ENCODE measurements around the gene HOMER2. TPM values are rescaled to one million over a fixed set of nuclear protein-coding genes. Genes with fewer than 3 reads are reported as not detected.
A peak's percentile ranks its signal among the peaks of the same experiment; 100 is the strongest.

HOMER2 gene
- total and polyA plus RNA-seq, 9 of the 15 experiments (the other 6 are each of a cell fraction or from before 2014, with no cell fraction given): 0.13 to 0.47 (median 0.29) TPM; not detected in 1

GRCh38 chr15:82855286-82856100 lies 97.0 kb downstream of the HOMER2 start (continued):
- TF ChIP-seq ZNF24 (IDR thresholded peaks at IDR 0.05): no peak
- TF ChIP-seq ZNF354B (CRISPR knock-in tag; IDR thresholded peaks at IDR 0.05): no peak
- no peak for TF ChIP-seq CEBPZ (IDR thresholded peaks at IDR 0.05; ENCODE audit: borderline replicate concordance, low read depth, low read length)
- no peak for TF ChIP-seq TCFL5 (CRISPR knock-in tag; conservative IDR thresholded peaks at IDR 0.05)
- no peak for TF ChIP-seq HDGF (IDR thresholded peaks at IDR 0.05)
- no peak for TF ChIP-seq ZNF449 (CRISPR knock-in tag; IDR thresholded peaks at IDR 0.05)
- TF ChIP-seq ZFX (CRISPR knock-in tag; IDR thresholded peaks at IDR 0.05): 0 out of 2 replicates have a peak, but pooled peaks have one; percentile 24
- no peak for TF ChIP-seq CEBPG (CRISPR knock-in tag; IDR thresholded peaks at IDR 0.05)
- no peak for TF ChIP-seq CEBPG (tag; conservative IDR thresholded peaks at IDR 0.05 in 1 of 2, IDR thresholded peaks at IDR 0.05 in 1 of 2)
- TF ChIP-seq BRCA1 (IDR thresholded peaks at IDR 0.05): no peak
- no peak for TF ChIP-seq BRCA1 (CRISPR knock-in tag; IDR thresholded peaks at IDR 0.05)
- TF ChIP-seq TFE3 (CRISPR knock-in tag; IDR thresholded peaks at IDR 0.05): peak; percentile 69
- TF ChIP-seq HBP1 (CRISPR knock-in tag; IDR thresholded peaks at IDR 0.05): no peak
- TF ChIP-seq NR2C2 (CRISPR knock-in tag; IDR thresholded peaks at IDR 0.05): no peak
- peak; percentile 36; the same call in 1 of the 2 replicates for TF ChIP-seq NR2C2 (tag; IDR thresholded peaks at IDR 0.05)
- TF ChIP-seq POLR2AphosphoS5 (IDR thresholded peaks at IDR 0.05; ENCODE audit: control insufficient read depth, insufficient read depth, low read depth, low read length): no peak
- TF ChIP-seq BDP1 (IDR thresholded peaks at IDR 0.05; ENCODE audit: insufficient read depth, insufficient read length): no peak
- peak; percentile 44; the same call in 1 of the 2 replicates for TF ChIP-seq MYC (IDR thresholded peaks at IDR 0.05; ENCODE audit: low read depth, low read length)
- TF ChIP-seq MYC (CRISPR knock-in tag; IDR thresholded peaks at IDR 0.05; ENCODE audit: borderline replicate concordance, low read depth): no peak
- peak; percentile 63 for TF ChIP-seq USF1 (CRISPR knock-in tag; IDR thresholded peaks at IDR 0.05)

Measured in K562 (cell line).